WERI-Rb-1 (cell line): ENCODE measurements around the gene SRSF4.
A peak's percentile ranks its signal among the peaks of the same experiment; 100 is the strongest.

Experiments used
- DNase-seq: peaks from one replicate; pipeline ENCODE4 v3.0.0-alpha.2; 2020
- H3K27ac ChIP-seq: fragments of 250-450 bp; sonication (Bioruptor Pico); 2 replicates; pipeline ENCODE4 v1.5.1; 2020; ENCODE audit warnings: mild to moderate bottlenecking, moderate library complexity
- H3K27me3 ChIP-seq: fragments of 250-450 bp; sonication (Bioruptor Pico); 2 replicates; pipeline ENCODE4 v1.5.1; 2021; ENCODE audit warnings: mild to moderate bottlenecking, low read depth, moderate library complexity; ENCODE audit not compliant: insufficient read depth, severe bottlenecking
- H3K36me3 ChIP-seq: fragments of 250-450 bp; sonication (Bioruptor Pico); 2 replicates; pipeline ENCODE4 v1.5.1; 2020; ENCODE audit warnings: mild to moderate bottlenecking, moderate library complexity
- H3K4me3 ChIP-seq: 2 replicates; pipeline ENCODE4 v1.5.1; 2011; ENCODE audit warnings: low read depth, mild to moderate bottlenecking, control low read depth, low read length
- H3K9me3 ChIP-seq: fragments of 250-450 bp; sonication (Bioruptor Pico); 2 replicates; pipeline ENCODE4 v1.5.1; 2021; ENCODE audit warnings: mild to moderate bottlenecking, moderate library complexity; ENCODE audit not compliant: severe bottlenecking
- TF ChIP-seq, protein P1 (sequence below): IDR thresholded peaks from 2 replicates; pipeline ENCODE4 v1.5.1; 2011; ENCODE audit warnings: low read depth, mild to moderate bottlenecking, control low read depth, inconsistent platforms, low read length

The SRSF4 gene

GRCh38 chr1:29217633-29218032 lies 35.9 kb upstream of the SRSF4 start:
- no peak overlapping the region for H3K27ac ChIP-seq
- TF ChIP-seq, protein P1, sequence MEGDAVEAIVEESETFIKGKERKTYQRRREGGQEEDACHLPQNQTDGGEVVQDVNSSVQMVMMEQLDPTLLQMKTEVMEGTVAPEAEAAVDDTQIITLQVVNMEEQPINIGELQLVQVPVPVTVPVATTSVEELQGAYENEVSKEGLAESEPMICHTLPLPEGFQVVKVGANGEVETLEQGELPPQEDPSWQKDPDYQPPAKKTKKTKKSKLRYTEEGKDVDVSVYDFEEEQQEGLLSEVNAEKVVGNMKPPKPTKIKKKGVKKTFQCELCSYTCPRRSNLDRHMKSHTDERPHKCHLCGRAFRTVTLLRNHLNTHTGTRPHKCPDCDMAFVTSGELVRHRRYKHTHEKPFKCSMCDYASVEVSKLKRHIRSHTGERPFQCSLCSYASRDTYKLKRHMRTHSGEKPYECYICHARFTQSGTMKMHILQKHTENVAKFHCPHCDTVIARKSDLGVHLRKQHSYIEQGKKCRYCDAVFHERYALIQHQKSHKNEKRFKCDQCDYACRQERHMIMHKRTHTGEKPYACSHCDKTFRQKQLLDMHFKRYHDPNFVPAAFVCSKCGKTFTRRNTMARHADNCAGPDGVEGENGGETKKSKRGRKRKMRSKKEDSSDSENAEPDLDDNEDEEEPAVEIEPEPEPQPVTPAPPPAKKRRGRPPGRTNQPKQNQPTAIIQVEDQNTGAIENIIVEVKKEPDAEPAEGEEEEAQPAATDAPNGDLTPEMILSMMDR: no peak
- DNase-seq: no peak
- H3K27me3 ChIP-seq: no peaks in the 10 kb centered on the region
- no peaks in the 10 kb centered on the region for H3K9me3 ChIP-seq
- peaks cover 24% of the 10 kb centered on the region for H3K36me3 ChIP-seq
- H3K4me3 ChIP-seq: no peak overlapping the region

- H3K27me3 ChIP-seq: no peaks in the 10 kb centered on the region
- peaks cover 25% of the 10 kb centered on the region for H3K36me3 ChIP-seq
- TF ChIP-seq, protein P1: no peak
- DNase-seq: no peak
- no peak overlapping the region for H3K4me3 ChIP-seq
- H3K9me3 ChIP-seq: no peaks in the 10 kb centered on the region
- no peak overlapping the region for H3K27ac ChIP-seq
These were observed 31.4 kb upstream of the SRSF4 start for GRCh38 chr1:29213055-29213454.

GRCh38 chr1:29211086-29212030 lies 29.7 kb upstream of the SRSF4 start:
- DNase-seq: peak; percentile 68
- no peaks in the 10 kb centered on the region for H3K9me3 ChIP-seq
- H3K36me3 ChIP-seq: peaks cover 25% of the 10 kb centered on the region
- H3K27me3 ChIP-seq: no peaks in the 10 kb centered on the region
- H3K4me3 ChIP-seq: no peak overlapping the region
- H3K27ac ChIP-seq: peak overlapping the region; percentile 14
- TF ChIP-seq, protein P1: no peak

DNA sequence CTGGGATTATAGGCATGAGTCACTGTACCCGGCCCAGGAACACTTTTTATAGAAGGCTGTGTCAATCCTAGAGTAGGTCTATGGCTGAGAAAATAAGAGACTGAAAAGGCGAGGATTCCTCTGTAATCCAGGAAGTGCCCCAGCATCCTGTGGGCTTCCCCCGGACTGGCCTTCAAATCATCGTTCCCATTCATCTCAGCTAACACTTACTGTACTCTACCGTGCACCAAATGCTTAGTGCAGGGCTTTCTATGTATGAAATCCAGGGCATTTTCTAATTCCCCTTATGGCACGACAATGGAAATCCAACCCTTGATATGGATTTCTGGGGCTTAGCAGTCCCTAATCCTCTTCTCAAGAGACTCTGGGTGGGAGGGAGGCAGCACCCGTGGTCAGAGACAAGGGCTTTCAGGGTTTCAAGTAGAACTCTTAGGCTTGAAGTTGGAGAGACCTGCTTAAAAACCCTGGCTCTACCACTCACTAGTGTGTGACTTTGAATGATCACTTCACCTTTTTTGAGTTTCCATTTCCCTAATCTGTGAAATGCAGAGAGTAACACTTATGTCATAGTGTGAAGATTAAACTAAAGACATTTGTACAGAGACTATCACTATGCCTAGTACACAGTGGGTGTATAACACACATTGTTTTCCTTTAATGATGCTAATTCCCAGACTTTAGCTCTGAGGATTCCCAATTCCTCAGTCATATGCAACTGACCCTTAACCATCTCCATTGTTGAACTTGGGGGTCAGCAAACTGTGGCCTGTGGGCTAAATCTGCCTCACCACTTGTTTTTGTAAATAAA lies 28.8 kb upstream of the SRSF4 start:
- Histone ChIP-seq H3K27ac (peak overlapping the region; percentile 71), H3K9me3 (no peaks in the 10 kb centered on the region), H3K36me3 (peaks cover 24% of the 10 kb centered on the region), H3K4me3 (no peak overlapping the region), H3K27me3 (no peaks in the 10 kb centered on the region)
- DNase-seq: peak; percentile 90
- TF ChIP-seq, protein P1: no peak

DNA sequence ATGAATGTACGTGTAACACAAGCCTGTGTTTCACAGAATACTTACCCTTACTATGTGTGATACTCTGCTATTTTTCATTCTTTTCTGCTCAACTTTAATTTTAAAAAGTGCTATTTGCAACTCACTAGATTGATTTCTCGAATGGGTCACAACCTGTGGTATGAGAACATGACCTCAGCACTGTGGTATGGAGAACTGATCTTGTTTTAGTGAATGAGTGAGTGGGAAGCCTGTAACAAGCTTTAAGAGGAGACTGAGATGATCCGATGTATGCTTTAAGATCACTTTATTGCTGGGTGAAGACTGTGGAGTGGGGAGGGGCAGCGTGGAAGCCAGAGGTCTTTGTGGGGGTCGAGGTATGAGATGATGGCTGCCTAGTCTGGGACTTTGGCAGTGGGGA lies 27.5 kb upstream of the SRSF4 start:
- no peak for DNase-seq
- Histone ChIP-seq H3K27me3 (no peaks in the 10 kb centered on the region), H3K36me3 (peaks cover 27% of the 10 kb centered on the region), H3K4me3 (no peak overlapping the region), H3K27ac (no peak overlapping the region), H3K9me3 (no peaks in the 10 kb centered on the region)
- TF ChIP-seq, protein P1: no peak
